Measurements from ENCODE around the gene PUSL1.
"Not testable (repeated sequence)": the region's sequence is repeated elsewhere in the genome, so short reads cannot be mapped to it uniquely, and the experiment has no call there.

PUSL1 gene

GRCh38 chr1:1310109-1310385 is 1.6 kb downstream of the PUSL1 start:
- peaks cover 36% of the 10 kb centered on the region for H3K36me3 ChIP-seq (ENCODE audit: control insufficient read depth, insufficient read depth, low read length)
- H3K9me3 ChIP-seq (ENCODE audit: control insufficient read depth, insufficient read depth, low read length): no peaks in the 10 kb centered on the region
- H3K27me3 ChIP-seq (ENCODE audit: control insufficient read depth, insufficient read depth, low read length): no peaks in the 10 kb centered on the region
- peaks cover 13% of the 10 kb centered on the region for H3K4me1 ChIP-seq (ENCODE audit: control insufficient read depth, insufficient read depth, low read length)
- H3K4me3 ChIP-seq (ENCODE audit: low read length): no peak overlapping the region
- WGBS (ENCODE audit: insufficient coverage, insufficient read length): no CpG with 5 or more reads among the region's 3 CpGs
- DNase-seq (ENCODE audit: low read depth, low spot score): no peak
- no peak overlapping the region for H3K27ac ChIP-seq (ENCODE audit: low read length)

GRCh38 chr1:1310476-1311053 is 2.2 kb downstream of the PUSL1 start:
- WGBS (ENCODE audit: insufficient coverage, insufficient read length): no CpG with 5 or more reads among the region's 21 CpGs
- H3K27ac ChIP-seq (ENCODE audit: low read length): no peak overlapping the region
- peaks cover 11% of the 10 kb centered on the region for H3K4me1 ChIP-seq (ENCODE audit: control insufficient read depth, insufficient read depth, low read length)
- no peak for DNase-seq (ENCODE audit: low read depth, low spot score)
- peaks cover 36% of the 10 kb centered on the region for H3K36me3 ChIP-seq (ENCODE audit: control insufficient read depth, insufficient read depth, low read length)
- H3K27me3 ChIP-seq (ENCODE audit: control insufficient read depth, insufficient read depth, low read length): no peaks in the 10 kb centered on the region
- no peaks in the 10 kb centered on the region for H3K9me3 ChIP-seq (ENCODE audit: control insufficient read depth, insufficient read depth, low read length)
- H3K4me3 ChIP-seq (ENCODE audit: low read length): no peak overlapping the region

- H3K4me1 ChIP-seq (ENCODE audit: control insufficient read depth, insufficient read depth, low read length): peaks cover 10% of the 10 kb centered on the region; the same call in 1 of the 2 replicates
- no peaks in the 10 kb centered on the region for H3K9me3 ChIP-seq (ENCODE audit: control insufficient read depth, insufficient read depth, low read length)
- DNase-seq (ENCODE audit: low read depth, low spot score): no peak
- H3K4me3 ChIP-seq (ENCODE audit: low read length): no peak overlapping the region
- no peaks in the 10 kb centered on the region for H3K27me3 ChIP-seq (ENCODE audit: control insufficient read depth, insufficient read depth, low read length)
- no CpG with 5 or more reads among the region's 22 CpGs for WGBS (ENCODE audit: insufficient coverage, insufficient read length)
- no peak overlapping the region for H3K27ac ChIP-seq (ENCODE audit: low read length)
- H3K36me3 ChIP-seq (ENCODE audit: control insufficient read depth, insufficient read depth, low read length): peaks cover 36% of the 10 kb centered on the region
These were observed 3.0 kb downstream of the PUSL1 start for GRCh38 chr1:1311107-1312104.

- Histone ChIP-seq H3K27ac (ENCODE audit: low read length) (no peak overlapping the region), H3K9me3 (ENCODE audit: control insufficient read depth, insufficient read depth, low read length) (no peaks in the 10 kb centered on the region), H3K4me3 (ENCODE audit: low read length) (no peak overlapping the region), H3K27me3 (ENCODE audit: control insufficient read depth, insufficient read depth, low read length) (no peaks in the 10 kb centered on the region), H3K36me3 (ENCODE audit: control insufficient read depth, insufficient read depth, low read length) (peaks cover 36% of the 10 kb centered on the region), H3K4me1 (ENCODE audit: control insufficient read depth, insufficient read depth, low read length) (peaks cover 6% of the 10 kb centered on the region; the same call in 1 of the 2 replicates)
- WGBS (ENCODE audit: insufficient coverage, insufficient read length): no CpG with 5 or more reads among the region's 49 CpGs
- DNase-seq (ENCODE audit: low read depth, low spot score): no peak
These were observed 4.3 kb downstream of the PUSL1 start for GRCh38 chr1:1312450-1313314.

- Histone ChIP-seq H3K36me3 (ENCODE audit: control insufficient read depth, insufficient read depth, low read length) (peaks cover 36% of the 10 kb centered on the region), H3K9me3 (ENCODE audit: control insufficient read depth, insufficient read depth, low read length) (no peaks in the 10 kb centered on the region), H3K4me1 (ENCODE audit: control insufficient read depth, insufficient read depth, low read length) (peaks cover 6% of the 10 kb centered on the region; the same call in 1 of the 2 replicates), H3K27ac (ENCODE audit: low read length) (no peak overlapping the region), H3K4me3 (ENCODE audit: low read length) (no peak overlapping the region), H3K27me3 (ENCODE audit: control insufficient read depth, insufficient read depth, low read length) (no peaks in the 10 kb centered on the region)
- no peak for DNase-seq (ENCODE audit: low read depth, low spot score)
- WGBS (ENCODE audit: insufficient coverage, insufficient read length): no CpG with 5 or more reads among the region's 37 CpGs
These were observed 5.3 kb downstream of the PUSL1 start for GRCh38 chr1:1313500-1314236.

- no CpG with 5 or more reads among the region's 15 CpGs for WGBS (ENCODE audit: insufficient coverage, insufficient read length)
- no peak overlapping the region for H3K4me3 ChIP-seq (ENCODE audit: low read length)
- peaks cover 41% of the 10 kb centered on the region for H3K36me3 ChIP-seq (ENCODE audit: control insufficient read depth, insufficient read depth, low read length)
These were observed 5.8 kb downstream of the PUSL1 start for GRCh38 chr1:1314237-1314586.

GRCh38 chr1:1314678-1315335 is 6.4 kb downstream of the PUSL1 start:
- no peak overlapping the region for H3K27ac ChIP-seq (ENCODE audit: low read length)

More at GRCh38 chr1:1314237-1314586, 5.8 kb downstream of the PUSL1 start:
- DNase-seq (ENCODE audit: low read depth, low spot score): no peak
- Histone ChIP-seq H3K9me3 (ENCODE audit: control insufficient read depth, insufficient read depth, low read length) (no peaks in the 10 kb centered on the region), H3K27ac (ENCODE audit: low read length) (no peak overlapping the region), H3K27me3 (ENCODE audit: control insufficient read depth, insufficient read depth, low read length) (no peaks in the 10 kb centered on the region), H3K4me1 (ENCODE audit: control insufficient read depth, insufficient read depth, low read length) (peaks cover 6% of the 10 kb centered on the region; the same call in 1 of the 2 replicates)

GRCh38 chr1:1315435-1315954 is 7.1 kb downstream of the PUSL1 start:
- no CpG with 5 or more reads among the region's 26 CpGs for WGBS (ENCODE audit: insufficient coverage, insufficient read length)
- H3K27ac ChIP-seq (ENCODE audit: low read length): no peak overlapping the region
- H3K4me1 ChIP-seq (ENCODE audit: control insufficient read depth, insufficient read depth, low read length): 0 out of 2 replicates have a peak, but pooled peaks cover 2% of the 10 kb centered on the region
- no peaks in the 10 kb centered on the region for H3K9me3 ChIP-seq (ENCODE audit: control insufficient read depth, insufficient read depth, low read length)
- H3K36me3 ChIP-seq (ENCODE audit: control insufficient read depth, insufficient read depth, low read length): peaks cover 44% of the 10 kb centered on the region
- H3K27me3 ChIP-seq (ENCODE audit: control insufficient read depth, insufficient read depth, low read length): no peaks in the 10 kb centered on the region
- H3K4me3 ChIP-seq (ENCODE audit: low read length): no peak overlapping the region
- DNase-seq (ENCODE audit: low read depth, low spot score): no peak

More at GRCh38 chr1:1314678-1315335, 6.4 kb downstream of the PUSL1 start:
- no peak for DNase-seq (ENCODE audit: low read depth, low spot score)
- 0 out of 2 replicates have a peak, but pooled peaks cover 2% of the 10 kb centered on the region for H3K4me1 ChIP-seq (ENCODE audit: control insufficient read depth, insufficient read depth, low read length)
- H3K4me3 ChIP-seq (ENCODE audit: low read length): no peak overlapping the region
- no peaks in the 10 kb centered on the region for H3K9me3 ChIP-seq (ENCODE audit: control insufficient read depth, insufficient read depth, low read length)
- WGBS (ENCODE audit: insufficient coverage, insufficient read length): no CpG with 5 or more reads among the region's 23 CpGs
- H3K36me3 ChIP-seq (ENCODE audit: control insufficient read depth, insufficient read depth, low read length): peaks cover 43% of the 10 kb centered on the region
- no peaks in the 10 kb centered on the region for H3K27me3 ChIP-seq (ENCODE audit: control insufficient read depth, insufficient read depth, low read length)

GRCh38 chr1:1316199-1316598 is 7.8 kb downstream of the PUSL1 start:
- not testable (repeated sequence) for H3K4me1 ChIP-seq (ENCODE audit: control insufficient read depth, insufficient read depth, low read length); H3K27me3 ChIP-seq (ENCODE audit: control insufficient read depth, insufficient read depth, low read length); H3K27ac ChIP-seq (ENCODE audit: low read length); H3K9me3 ChIP-seq (ENCODE audit: control insufficient read depth, insufficient read depth, low read length); DNase-seq (ENCODE audit: low read depth, low spot score); H3K4me3 ChIP-seq (ENCODE audit: low read length)
- H3K36me3 ChIP-seq (ENCODE audit: control insufficient read depth, insufficient read depth, low read length): peaks cover 48% of the 10 kb centered on the region
- no CpG with 5 or more reads among the region's 8 CpGs for WGBS (ENCODE audit: insufficient coverage, insufficient read length)

All from iPS DF 6.9 (cell line).